Esophagus muscularis mucosa (tissue), 4 donors: ENCODE data around the gene SNRNP27. TPM values are rescaled to one million over a fixed set of nuclear protein-coding genes. Genes with fewer than 3 reads are reported as not detected.

Source experiments
- DNase-seq: peaks from one replicate; pipeline ENCODE4 v3.0.0-alpha.2; 2017; ENCODE audit errors: extremely low spot score
- H3K27ac ChIP-seq, 4 donors: fragments of 200-600 bp; sonication (generic); replicated peaks in 1 of 4; 1 replicate in 3 of 4; 2 replicates in 1 of 4; pipeline ENCODE4 v1.5.1; 2016 to 2019; ENCODE audit warnings: mild to moderate bottlenecking in 1 of 4
- H3K27me3 ChIP-seq, 4 donors: fragments of 200-600 bp; sonication (generic); one replicate each; pipeline versions ENCODE4 v1.5.1 to v1.6.0; 2016 to 2019
- H3K36me3 ChIP-seq, 4 donors: fragments of 200-600 bp; sonication (generic); one replicate each; pipeline ENCODE4 v1.5.1; 2016 to 2019
- H3K4me1 ChIP-seq, 4 donors: fragments of 200-600 bp; sonication (generic); one replicate each; pipeline ENCODE4 v1.5.1; 2016 to 2019
- H3K4me3 ChIP-seq, 4 donors: fragments of 200-600 bp; sonication (generic); 1 replicate in 2 of 4; 2 replicates in 2 of 4; pipeline ENCODE4 v1.5.1; 2016 to 2019; ENCODE audit warnings: mild to moderate bottlenecking in 4 of 4, moderate library complexity in 1 of 4
- H3K9me3 ChIP-seq, 4 donors: fragments of 200-600 bp; sonication (generic); 1 replicate in 3 of 4; 2 replicates in 1 of 4; pipeline ENCODE4 v1.5.1; 2016 to 2019
- EP300 ChIP-seq: sonication (generic); formaldehyde crosslinking; IDR thresholded peaks from one replicate; pipeline ENCODE4 v1.6.1; 2017; ENCODE audit warnings: antibody characterized with exemption
- POLR2A ChIP-seq: fragments of 450-650 bp; IDR thresholded peaks from one replicate; pipeline ENCODE4 v1.6.1; 2017; ENCODE audit warnings: antibody characterized with exemption, moderate library complexity, mild to moderate bottlenecking, low read depth
- POLR2AphosphoS5 ChIP-seq, 2 donors: sonication (generic); formaldehyde crosslinking; IDR thresholded peaks; one replicate each; pipeline ENCODE4 v1.6.1; 2017; ENCODE audit warnings: antibody characterized with exemption in 2 of 2
- WGBS: methylation state at CpG from one replicate; pipeline ENCODE4 v1.1.5; 2018; 5-methylcytosine and 5-hydroxymethylcytosine counted together
- intact Hi-C: fragments of 100-400 bp; cut with DNase I; formaldehyde crosslinking; loops from one replicate; pipeline ENCODE4 v1.15.1; 2023
- total RNA-seq, 4 donors: library from RNA; depleted of rRNA; stranded (reverse); fragments of >200 nt; gene quantifications; one replicate each; pipeline versions ENCODE4 v1.1.0 to v1.2.1, GENCODE V29; 2016
- TF ChIP-seq, protein P1 (sequence below), 3 experiments: fragments of 200-600 bp in 2 of 3; fragments of 450-650 bp in 1 of 3; sonication (generic) in 2 of 3; IDR thresholded peaks; one replicate each; pipeline ENCODE4 v1.5.1; 2017 to 2019; ENCODE audit warnings: antibody characterized with exemption in 3 of 3, mild to moderate bottlenecking in 2 of 3, moderate library complexity in 1 of 3

The SNRNP27 gene
- total RNA-seq, 4 donors from 2014 or later: 53.8 to 74.9 (median 62.9) TPM

DNA sequence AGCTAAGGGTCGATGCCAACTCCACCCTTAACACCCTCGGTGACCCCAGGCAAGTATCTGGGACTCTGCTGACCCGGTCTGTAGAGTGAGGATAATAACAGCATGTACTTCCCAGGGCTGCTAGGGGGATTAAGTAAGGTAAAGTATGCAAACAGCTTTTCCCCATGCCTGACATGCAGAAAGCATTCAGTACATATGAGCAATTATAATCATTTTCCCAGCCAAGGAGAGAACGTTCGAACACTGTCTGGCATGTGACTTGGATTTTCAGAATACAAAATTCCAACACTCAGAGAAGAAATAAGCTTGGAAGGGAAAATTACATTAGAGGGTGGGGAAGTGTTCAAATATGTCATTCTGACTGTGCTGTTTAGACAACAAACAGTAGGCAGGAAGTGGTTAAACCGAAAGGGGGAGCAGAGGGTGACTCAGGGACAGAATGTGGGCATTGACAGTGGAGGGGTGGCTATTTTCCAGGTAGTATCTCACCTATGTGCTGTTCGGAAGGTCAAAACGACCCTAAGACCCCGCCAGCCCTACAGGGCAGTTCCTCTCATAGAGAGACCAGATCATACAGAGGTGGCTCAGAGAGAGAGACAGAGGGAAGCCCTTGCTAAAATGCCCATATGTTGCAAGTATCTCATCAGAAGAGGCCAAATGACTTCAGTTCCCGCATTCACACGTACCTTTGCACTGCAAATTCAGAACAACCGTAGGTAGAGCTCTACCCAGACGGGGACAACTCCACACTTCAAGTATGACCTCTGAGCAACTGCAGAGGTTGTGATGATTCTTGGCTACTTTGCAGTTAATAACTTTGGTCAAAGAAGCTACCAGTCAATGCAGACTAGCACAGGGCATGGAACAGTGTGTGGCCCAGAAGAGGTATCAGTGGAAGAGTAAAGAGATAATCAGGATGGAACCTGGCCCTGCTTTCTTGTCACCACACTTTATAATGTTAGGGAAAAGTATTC, 52.9 kb downstream of the SNRNP27 start:
- peaks cover 9 to 25% (median 19%) of the 10 kb centered on the region in 4 donors for H3K36me3 ChIP-seq
- no peak overlapping the region for H3K27ac ChIP-seq
- no peak overlapping the region for H3K4me3 ChIP-seq
- intact Hi-C loops: no loop called here
- DNase-seq: no peak
- TF ChIP-seq POLR2A (no peak), EP300 (no peak), POLR2AphosphoS5 (IDR thresholded peaks at IDR 0.05) (no peak)
- TF ChIP-seq, protein P1, sequence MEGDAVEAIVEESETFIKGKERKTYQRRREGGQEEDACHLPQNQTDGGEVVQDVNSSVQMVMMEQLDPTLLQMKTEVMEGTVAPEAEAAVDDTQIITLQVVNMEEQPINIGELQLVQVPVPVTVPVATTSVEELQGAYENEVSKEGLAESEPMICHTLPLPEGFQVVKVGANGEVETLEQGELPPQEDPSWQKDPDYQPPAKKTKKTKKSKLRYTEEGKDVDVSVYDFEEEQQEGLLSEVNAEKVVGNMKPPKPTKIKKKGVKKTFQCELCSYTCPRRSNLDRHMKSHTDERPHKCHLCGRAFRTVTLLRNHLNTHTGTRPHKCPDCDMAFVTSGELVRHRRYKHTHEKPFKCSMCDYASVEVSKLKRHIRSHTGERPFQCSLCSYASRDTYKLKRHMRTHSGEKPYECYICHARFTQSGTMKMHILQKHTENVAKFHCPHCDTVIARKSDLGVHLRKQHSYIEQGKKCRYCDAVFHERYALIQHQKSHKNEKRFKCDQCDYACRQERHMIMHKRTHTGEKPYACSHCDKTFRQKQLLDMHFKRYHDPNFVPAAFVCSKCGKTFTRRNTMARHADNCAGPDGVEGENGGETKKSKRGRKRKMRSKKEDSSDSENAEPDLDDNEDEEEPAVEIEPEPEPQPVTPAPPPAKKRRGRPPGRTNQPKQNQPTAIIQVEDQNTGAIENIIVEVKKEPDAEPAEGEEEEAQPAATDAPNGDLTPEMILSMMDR (IDR thresholded peaks at IDR 0.05): no peak
- H3K27me3 ChIP-seq: peaks cover 0 to 8% (median 0%) of the 10 kb centered on the region in 4 donors
- peaks cover 0 to 9% (median 7%) of the 10 kb centered on the region in 4 donors for H3K4me1 ChIP-seq
- WGBS: 68% methylated on average over 12 of the region's 13 CpGs
- H3K9me3 ChIP-seq: no peaks in the 10 kb centered on the region

DNA sequence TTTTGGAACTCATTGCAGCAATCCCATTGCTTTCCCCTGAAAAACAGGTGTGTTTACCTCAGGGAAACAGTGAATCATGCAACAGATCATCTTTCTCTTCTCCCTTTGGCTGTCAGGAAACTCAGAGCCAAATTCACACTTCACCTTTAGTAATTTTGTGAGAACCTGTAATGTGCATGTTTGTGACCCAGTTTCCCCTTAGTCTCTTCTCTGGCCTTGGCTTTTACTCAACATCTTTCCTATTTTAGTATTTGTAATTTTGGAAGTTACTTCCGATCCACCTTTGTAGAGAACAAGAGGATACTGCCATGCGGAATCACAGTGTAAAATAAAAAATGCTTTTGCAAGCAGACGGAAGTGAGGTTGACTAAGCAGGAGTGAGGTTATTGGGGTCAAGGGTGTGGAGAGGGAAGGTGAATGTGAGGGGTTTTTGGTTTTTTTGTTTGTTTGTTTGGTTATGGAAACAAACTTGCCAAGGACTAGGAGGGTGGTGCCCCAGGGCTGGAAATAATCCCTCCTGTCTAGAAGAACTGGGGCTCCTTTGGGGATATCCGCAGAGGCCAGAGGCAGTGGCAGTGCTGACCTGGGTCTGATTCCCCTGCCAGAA, 53.7 kb downstream of the SNRNP27 start:
- H3K27ac ChIP-seq: no peak overlapping the region
- no peak for DNase-seq
- H3K27me3 ChIP-seq: peaks cover 0 to 8% (median 0%) of the 10 kb centered on the region in 4 donors
- H3K4me1 ChIP-seq: peaks cover 0 to 9% (median 7%) of the 10 kb centered on the region in 4 donors
- no peak overlapping the region for H3K4me3 ChIP-seq
- TF ChIP-seq EP300 (no peak), POLR2A (no peak), POLR2AphosphoS5 (IDR thresholded peaks at IDR 0.05) (no peak)
- TF ChIP-seq, protein P1 (IDR thresholded peaks at IDR 0.05): no peak
- H3K36me3 ChIP-seq: peaks cover 2 to 18% (median 12%) of the 10 kb centered on the region in 4 donors
- no peaks in the 10 kb centered on the region for H3K9me3 ChIP-seq
- 89% methylated on average over 4 of the region's 4 CpGs for WGBS
- intact Hi-C loops: no loop called here

DNA sequence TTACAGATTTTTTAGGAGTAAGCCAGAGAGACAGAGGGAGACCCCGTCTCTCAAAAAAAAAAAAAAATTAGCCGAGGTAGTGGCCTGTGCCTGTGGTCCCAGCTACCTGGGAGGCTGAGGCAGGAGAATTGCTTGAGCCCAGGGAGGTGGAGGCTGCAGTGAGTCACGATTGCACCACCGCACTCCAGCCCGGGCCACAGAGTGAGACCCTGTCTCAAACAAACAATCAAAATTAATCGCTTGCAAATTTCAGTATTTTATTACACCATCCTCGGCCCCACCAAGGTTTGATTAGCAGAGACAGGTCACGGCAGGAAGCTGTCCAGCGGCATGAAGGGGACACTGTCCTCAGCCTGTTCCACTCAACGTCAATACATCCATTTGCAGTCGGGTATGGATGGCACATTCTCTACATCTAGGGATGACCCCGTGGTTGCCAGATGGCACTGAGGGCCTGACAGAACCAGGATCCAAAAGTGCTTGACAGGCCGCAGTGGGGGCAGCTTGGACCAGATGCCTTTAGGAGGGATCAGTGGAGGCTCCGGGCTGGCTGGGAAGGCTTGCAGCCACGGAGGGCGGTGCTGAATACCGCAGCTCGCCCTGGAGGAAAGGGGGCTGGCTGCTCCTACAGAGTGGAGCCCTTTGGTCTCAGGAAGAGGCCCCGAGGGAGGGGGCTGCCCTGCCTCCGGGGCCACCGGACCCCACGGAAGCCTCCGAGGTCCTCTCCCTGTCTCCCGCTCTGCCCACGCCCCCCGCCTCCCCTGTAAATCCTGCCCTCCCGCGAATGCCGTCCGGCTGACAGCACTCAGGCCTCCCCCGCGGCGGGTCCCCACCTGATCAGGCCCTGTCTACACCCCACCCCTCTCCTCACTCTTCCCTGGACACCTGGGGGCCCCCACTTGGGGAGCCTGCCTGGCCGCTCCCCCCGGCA, 54.5 kb downstream of the SNRNP27 start:
- H3K27me3 ChIP-seq: peaks cover 0 to 8% (median 0%) of the 10 kb centered on the region in 4 donors

More for the DNA sequence above, 54.5 kb downstream of the SNRNP27 start:
- Histone ChIP-seq H3K36me3 (peaks cover 0 to 9% (median 5%) of the 10 kb centered on the region in 4 donors), H3K4me1 (peaks cover 0 to 9% (median 7%) of the 10 kb centered on the region in 4 donors), H3K4me3 (peak overlapping the region in 1 of 4 donors; percentile 24), H3K27ac (no peak overlapping the region), H3K9me3 (no peaks in the 10 kb centered on the region)
- 71% methylated on average over 18 of the region's 35 CpGs for WGBS
- DNase-seq: no peak
- intact Hi-C loops: no loop called here
- TF ChIP-seq EP300 (no peak), POLR2A (no peak), POLR2AphosphoS5 (IDR thresholded peaks at IDR 0.05) (no peak)
- TF ChIP-seq, protein P1 (IDR thresholded peaks at IDR 0.05): no peak
